Pancreas (tissue), 10 donors: ENCODE results near the gene SLC28A3. TPM values are rescaled to one million over a fixed set of nuclear protein-coding genes. Genes with fewer than 3 reads are reported as not detected.

Experiments
- ATAC-seq, 4 donors: fragments of 200-7000 bp; cut with Tn5 transposase; one replicate each; pipeline versions ENCODE4 v1.8.0 to v1.9.1; 2020; ENCODE audit warnings: mild to moderate bottlenecking in 4 of 4, moderate library complexity in 4 of 4
- DNase-seq, 6 donors: peaks; one replicate each; pipeline ENCODE4 v3.0.0-alpha.2; 2020
- FAIRE-seq: peaks from 2 replicates; lab custom pipeline; 2012; peaks lifted over from hg19 to GRCh38; lab: Jason Lieb, UNC
- H3K27ac ChIP-seq, 4 donors: fragments of 200-600 bp; sonication (generic); 1 replicate in 3 of 4; 2 replicates in 1 of 4; pipeline versions ENCODE4 v1.5.0 to v1.8.0; 2020
- H3K27me3 ChIP-seq, 4 donors: fragments of 200-600 bp; one replicate each; pipeline ENCODE4 v1.8.0; 2021
- H3K36me3 ChIP-seq, 3 donors: fragments of 200-600 bp; sonication (generic) in 1 of 3; one replicate each; pipeline versions ENCODE4 v1.5.0 to v1.8.0; 2020 to 2021
- H3K4me1 ChIP-seq, 3 donors: fragments of 200-600 bp; one replicate each; pipeline ENCODE4 v1.8.0; 2021
- H3K4me3 ChIP-seq, 4 donors: fragments of 200-600 bp; sonication (generic) in 2 of 4; one replicate each; pipeline versions ENCODE4 v1.5.0 to v1.8.0; 2020 to 2021
- H3K9me3 ChIP-seq, 4 donors: fragments of 200-600 bp; one replicate each; pipeline ENCODE4 v1.8.0; 2021
- WGBS, 2 donors: extraction: QIAGEN DNeasy Blood & Tissue Kit; methylation state at CpG; one replicate each; pipeline ENCODE4 v1.1.7; 2013; 5-methylcytosine and 5-hydroxymethylcytosine counted together
- intact Hi-C, 3 donors: fragments of 100-400 bp; cut with DNase I; formaldehyde crosslinking; loops; one replicate each; pipeline versions ENCODE4 v1.11.1 to v1.14.2; 2022
- polyA plus RNA-seq, 2 donors: library from polyadenylated mRNA; stranded (reverse); fragments of 200-250 nt; gene quantifications; one replicate each; pipeline ENCODE4 v1.2.3, GENCODE V29; 2013
- total RNA-seq, 6 donors: library from RNA; stranded (reverse); fragmentation: NEBNext Ultra II Directional in 4 of 6; extraction: Animal tissue kit (Norgen Biotek cat#: 25700) in 4 of 6; gene quantifications; one replicate each; pipeline versions ENCODE4 v1.2.1 to v1.2.4, GENCODE V29; 2021 to 2023
- TF ChIP-seq, protein P1 (sequence below), 4 donors: fragments of 200-600 bp; sonication (generic) in 3 of 4; IDR thresholded peaks; one replicate each; pipeline versions ENCODE4 v1.5.0 to v1.8.0; 2021; ENCODE audit warnings: antibody characterized with exemption in 4 of 4
- donor health status: healthy with polysubstance abuse.
- donor health status: DM: no; HTN: no; CAD: no; lungs with moderate emphysema.
- donor health status: DM: no; HTN: no; CAD: no.
- donor health status: control.
- donor health status: control.
- donor health status: Bipolar disorder and iron deficiency.
- donor health status: DM: yes; HTN: yes; CAD: no.
- donor health status: DM: no; HTN: no; CAD: no.
- donor health status: DM: no; HTN: no; CAD: no.
- donor health status: DM: yes; HTN: yes; CAD: no.

Gene SLC28A3
- total and polyA plus RNA-seq, 8 donors, result 5.7 to 17.2 (median 7.9) TPM

DNA sequence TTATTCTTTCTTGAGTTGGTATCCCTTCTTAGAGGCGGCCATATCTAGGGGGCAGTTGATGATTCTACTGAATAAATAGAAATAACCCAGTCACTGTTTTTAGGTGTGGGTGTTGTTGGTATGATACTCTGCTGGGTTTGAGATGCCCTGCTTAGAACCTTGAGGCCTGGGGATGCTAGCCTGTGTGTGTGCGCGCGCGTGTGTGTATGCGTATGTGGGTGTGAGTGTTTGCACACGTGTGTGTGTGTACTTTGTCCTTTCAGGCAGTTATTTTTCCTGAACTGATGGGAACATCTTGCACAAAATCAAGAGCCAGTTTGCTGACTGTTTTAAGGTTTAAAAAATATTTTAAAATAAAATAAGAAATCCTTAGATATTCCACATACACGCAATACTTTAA is 3.3 kb downstream of the SLC28A3 start:
- no peak for ATAC-seq

DNA sequence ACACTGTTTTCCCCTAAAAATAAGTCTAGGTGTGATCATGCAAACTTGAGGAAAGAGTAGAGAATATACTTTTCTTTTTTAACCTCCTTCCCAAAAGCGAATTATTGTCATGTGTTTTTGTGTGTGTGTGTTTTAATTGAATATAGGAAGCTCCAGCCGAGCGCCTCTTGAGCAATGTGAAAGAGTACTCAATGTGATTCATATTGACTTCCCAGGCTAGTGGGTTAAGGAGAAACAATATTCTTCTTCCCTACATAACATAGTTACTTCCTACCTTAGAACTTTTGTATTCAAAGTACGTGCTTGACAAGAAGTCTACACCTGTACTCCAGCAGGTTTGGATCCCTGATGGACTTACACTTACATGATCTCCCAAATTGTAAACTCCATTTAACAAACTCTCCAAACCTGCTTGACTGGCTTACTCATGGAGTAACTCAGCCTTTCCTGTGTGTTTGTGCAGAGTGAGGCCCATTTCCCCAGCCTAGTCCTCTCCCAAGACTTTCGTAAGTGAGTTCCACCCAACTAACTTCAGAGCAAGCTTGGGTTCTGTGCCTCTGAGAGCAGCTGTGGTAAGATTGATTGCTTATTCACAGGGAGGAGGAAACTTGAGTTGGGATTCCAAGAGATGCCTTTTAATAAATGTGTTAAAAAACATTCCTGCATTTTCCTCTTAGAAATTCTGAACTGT is 9.3 kb downstream of the SLC28A3 start:
- H3K27me3 ChIP-seq, result no peaks in the 10 kb centered on the region
- H3K4me3 ChIP-seq, result no peak overlapping the region
- peak overlapping the region in 1 of 4 donors; percentile 7 for H3K27ac ChIP-seq
- ATAC-seq (peak in 3 of 4 donors; percentile 17 to 60 (median 42)), DNase-seq (no peak), FAIRE-seq (no peak)
- no peaks in the 10 kb centered on the region for H3K36me3 ChIP-seq
- intact Hi-C loops, result no loop called here
- peaks cover 0 to 5% (median 0%) of the 10 kb centered on the region in 3 donors for H3K4me1 ChIP-seq
- H3K9me3 ChIP-seq, result no peaks in the 10 kb centered on the region
- TF ChIP-seq, protein P1, sequence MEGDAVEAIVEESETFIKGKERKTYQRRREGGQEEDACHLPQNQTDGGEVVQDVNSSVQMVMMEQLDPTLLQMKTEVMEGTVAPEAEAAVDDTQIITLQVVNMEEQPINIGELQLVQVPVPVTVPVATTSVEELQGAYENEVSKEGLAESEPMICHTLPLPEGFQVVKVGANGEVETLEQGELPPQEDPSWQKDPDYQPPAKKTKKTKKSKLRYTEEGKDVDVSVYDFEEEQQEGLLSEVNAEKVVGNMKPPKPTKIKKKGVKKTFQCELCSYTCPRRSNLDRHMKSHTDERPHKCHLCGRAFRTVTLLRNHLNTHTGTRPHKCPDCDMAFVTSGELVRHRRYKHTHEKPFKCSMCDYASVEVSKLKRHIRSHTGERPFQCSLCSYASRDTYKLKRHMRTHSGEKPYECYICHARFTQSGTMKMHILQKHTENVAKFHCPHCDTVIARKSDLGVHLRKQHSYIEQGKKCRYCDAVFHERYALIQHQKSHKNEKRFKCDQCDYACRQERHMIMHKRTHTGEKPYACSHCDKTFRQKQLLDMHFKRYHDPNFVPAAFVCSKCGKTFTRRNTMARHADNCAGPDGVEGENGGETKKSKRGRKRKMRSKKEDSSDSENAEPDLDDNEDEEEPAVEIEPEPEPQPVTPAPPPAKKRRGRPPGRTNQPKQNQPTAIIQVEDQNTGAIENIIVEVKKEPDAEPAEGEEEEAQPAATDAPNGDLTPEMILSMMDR (IDR thresholded peaks at IDR 0.05), result no peak
- WGBS, 2 donors, result 69 to 75% methylated on average over 5 of the region's 5 CpGs

More for the DNA sequence above, 3.3 kb downstream of the SLC28A3 start:
- Histone ChIP-seq H3K27ac (no peak overlapping the region), H3K4me3 (peak overlapping the region in 1 of 4 donors; percentile 38), H3K4me1 (no peaks in the 10 kb centered on the region), H3K9me3 (no peaks in the 10 kb centered on the region), H3K36me3 (no peaks in the 10 kb centered on the region), H3K27me3 (no peaks in the 10 kb centered on the region)
- TF ChIP-seq, protein P1 (IDR thresholded peaks at IDR 0.05), result no peak
- intact Hi-C loops, result no loop called here
- DNase-seq, result no peak
- 83 to 86% methylated on average over 8 of the region's 8 CpGs for WGBS, 2 donors
- no peak for FAIRE-seq

DNA sequence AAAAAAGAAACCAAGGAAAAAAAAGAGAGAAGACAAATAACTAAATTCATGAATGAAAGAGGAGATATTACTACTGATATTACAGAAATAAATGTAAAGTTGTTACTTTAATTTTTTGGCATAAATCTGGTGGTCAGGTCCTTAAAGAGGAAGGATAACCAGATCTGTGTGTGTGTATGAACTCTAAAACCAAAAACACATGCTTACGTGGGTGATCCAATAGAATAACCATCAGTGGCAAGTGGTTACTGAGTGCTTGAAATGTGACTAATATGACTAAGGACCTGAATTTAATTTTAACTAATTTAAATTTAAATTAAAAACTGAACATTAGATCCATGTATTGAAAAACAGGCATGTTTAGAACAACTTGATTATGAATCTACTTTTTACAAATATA is 10.3 kb downstream of the SLC28A3 start:
- H3K9me3 ChIP-seq, result no peaks in the 10 kb centered on the region
- intact Hi-C loops, result no loop called here
- DNase-seq (no peak), ATAC-seq (no peak), FAIRE-seq (no peak)
- no peaks in the 10 kb centered on the region for H3K27me3 ChIP-seq
- peaks cover 0 to 5% (median 0%) of the 10 kb centered on the region in 3 donors for H3K4me1 ChIP-seq
- H3K4me3 ChIP-seq, result no peak overlapping the region
- no peak overlapping the region for H3K27ac ChIP-seq
- TF ChIP-seq, protein P1 (IDR thresholded peaks at IDR 0.05), result no peak
- WGBS, 2 donors, result 81 to 83% methylated on average over 1 of the region's 1 CpG
- H3K36me3 ChIP-seq, result no peaks in the 10 kb centered on the region

DNA sequence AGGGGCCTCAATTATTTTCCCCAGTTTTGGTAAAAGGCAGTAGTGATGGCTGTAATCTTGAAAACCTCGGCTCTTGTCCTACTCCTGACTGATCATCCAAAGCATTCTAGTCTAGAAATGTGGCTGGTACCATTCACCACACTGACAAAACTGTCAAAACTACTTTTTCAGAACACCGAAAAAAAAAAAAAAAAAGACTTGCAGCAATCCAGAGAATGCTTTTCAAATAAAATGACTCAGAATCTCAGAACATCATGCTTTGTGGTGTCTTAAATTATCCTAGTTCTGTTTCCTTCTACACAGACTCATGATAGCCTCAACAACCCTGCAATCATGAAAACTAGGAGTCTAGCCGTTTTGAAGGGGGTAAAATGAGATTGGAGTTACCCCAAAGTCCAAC is 13.4 kb downstream of the SLC28A3 start:
- TF ChIP-seq, protein P1 (IDR thresholded peaks at IDR 0.05), result no peak
- H3K4me1 ChIP-seq, result peaks cover 0 to 8% (median 0%) of the 10 kb centered on the region in 3 donors
- ATAC-seq (no peak), FAIRE-seq (no peak), DNase-seq (no peak)
- no peaks in the 10 kb centered on the region for H3K36me3 ChIP-seq
- H3K4me3 ChIP-seq, result no peak overlapping the region
- H3K9me3 ChIP-seq, result no peaks in the 10 kb centered on the region
- H3K27me3 ChIP-seq, result no peaks in the 10 kb centered on the region
- intact Hi-C loops, result no loop called here
- 72 to 76% methylated on average over 3 of the region's 3 CpGs for WGBS, 2 donors
- H3K27ac ChIP-seq, result peak overlapping the region in 1 of 4 donors; percentile 67

DNA sequence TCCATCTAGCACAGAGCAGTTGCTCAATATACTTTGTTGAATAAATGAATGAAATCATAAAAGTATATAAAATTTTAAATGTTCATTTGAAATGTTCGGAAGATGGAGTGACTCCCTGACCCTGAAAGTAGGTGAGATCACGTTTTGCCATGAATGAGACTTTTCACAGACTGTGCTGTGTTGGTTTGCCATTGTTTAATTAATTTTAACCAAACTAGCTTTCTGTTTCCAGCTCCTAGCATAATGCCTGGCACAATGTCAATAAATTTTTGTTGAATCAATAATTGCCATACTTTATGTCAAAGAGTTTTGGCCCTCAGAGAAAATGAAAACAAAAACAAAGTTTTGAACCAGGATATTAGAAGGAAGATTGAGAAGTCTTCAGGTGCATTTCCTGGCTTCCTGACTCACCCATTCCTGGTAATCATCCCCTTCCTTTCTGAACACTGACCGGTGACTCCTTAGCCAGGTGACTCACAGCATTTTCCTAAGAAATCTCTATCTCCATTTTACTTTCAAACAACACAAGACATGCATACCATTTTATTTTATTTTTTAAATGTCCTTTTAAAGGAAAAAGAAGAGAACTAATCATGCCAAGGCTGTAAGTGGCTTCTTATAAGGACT is 15.1 kb downstream of the SLC28A3 start:
- no peaks in the 10 kb centered on the region for H3K36me3 ChIP-seq
- intact Hi-C loops, result no loop called here
- H3K9me3 ChIP-seq, result no peaks in the 10 kb centered on the region
- DNase-seq (no peak), ATAC-seq (peak; percentile 57 to 84 (median 78)), FAIRE-seq (no peak)
- 47 to 58% methylated on average over 3 of the region's 3 CpGs for WGBS, 2 donors
- H3K4me3 ChIP-seq, result no peak overlapping the region
- peaks cover 0 to 6% (median 0%) of the 10 kb centered on the region in 3 donors for H3K4me1 ChIP-seq
- TF ChIP-seq, protein P1 (IDR thresholded peaks at IDR 0.05), result no peak
- peak overlapping the region in 2 of 4 donors; percentile 61 to 67 for H3K27ac ChIP-seq
- no peaks in the 10 kb centered on the region for H3K27me3 ChIP-seq
